HFFc6 (cell line): ENCODE measurements around the gene STAB2. TPM values are rescaled to one million over a fixed set of nuclear protein-coding genes. Genes with fewer than 3 reads are reported as not detected.

Source experiments
- DNase-seq: peaks from one replicate; pipeline ENCODE4 v3.0.0-alpha.2; 2018
- H3K27ac Mint-ChIP-seq: 2 replicates; pipeline ENCODE4 v1.8.0; 2020; ENCODE audit warnings: mild to moderate bottlenecking, mixed read lengths
- H3K27me3 Mint-ChIP-seq: 2 replicates; pipeline ENCODE4 v1.8.0; 2021; ENCODE audit warnings: mild to moderate bottlenecking, moderate library complexity, mixed read lengths; ENCODE audit not compliant: insufficient read depth
- H3K36me3 Mint-ChIP-seq: 2 replicates; pipeline ENCODE4 v1.8.0; 2021; ENCODE audit warnings: low read depth, mixed read lengths
- H3K4me1 Mint-ChIP-seq: 2 replicates; pipeline ENCODE4 v1.8.0; 2020; ENCODE audit warnings: low read depth, mixed read lengths
- H3K4me3 Mint-ChIP-seq: 2 replicates; pipeline ENCODE4 v1.8.0; 2020; ENCODE audit warnings: mild to moderate bottlenecking, moderate library complexity, mixed read lengths
- H3K9me3 Mint-ChIP-seq: 2 replicates; pipeline ENCODE4 v1.8.0; 2020; ENCODE audit warnings: mild to moderate bottlenecking, mixed read lengths
- total RNA-seq, 6 experiments: library from RNA; stranded (reverse); fragmentation: NEBNext Ultra II Directional; extraction: Animal tissue kit (Norgen Biotek cat#: 25700); gene quantifications; 2 replicates in 1 of 6; 3 replicates in 5 of 6; pipeline ENCODE4 v1.2.3, GENCODE V29; 2021
- TF ChIP-seq, protein P1 (sequence below): fragments of 200-600 bp; sonication (generic); IDR thresholded peaks from 2 replicates; pipeline ENCODE4 v1.5.0; 2021; ENCODE audit warnings: antibody characterized with exemption, mild to moderate bottlenecking

STAB2 gene
- total RNA-seq, 6 experiments from 2014 or later: not detected

DNA sequence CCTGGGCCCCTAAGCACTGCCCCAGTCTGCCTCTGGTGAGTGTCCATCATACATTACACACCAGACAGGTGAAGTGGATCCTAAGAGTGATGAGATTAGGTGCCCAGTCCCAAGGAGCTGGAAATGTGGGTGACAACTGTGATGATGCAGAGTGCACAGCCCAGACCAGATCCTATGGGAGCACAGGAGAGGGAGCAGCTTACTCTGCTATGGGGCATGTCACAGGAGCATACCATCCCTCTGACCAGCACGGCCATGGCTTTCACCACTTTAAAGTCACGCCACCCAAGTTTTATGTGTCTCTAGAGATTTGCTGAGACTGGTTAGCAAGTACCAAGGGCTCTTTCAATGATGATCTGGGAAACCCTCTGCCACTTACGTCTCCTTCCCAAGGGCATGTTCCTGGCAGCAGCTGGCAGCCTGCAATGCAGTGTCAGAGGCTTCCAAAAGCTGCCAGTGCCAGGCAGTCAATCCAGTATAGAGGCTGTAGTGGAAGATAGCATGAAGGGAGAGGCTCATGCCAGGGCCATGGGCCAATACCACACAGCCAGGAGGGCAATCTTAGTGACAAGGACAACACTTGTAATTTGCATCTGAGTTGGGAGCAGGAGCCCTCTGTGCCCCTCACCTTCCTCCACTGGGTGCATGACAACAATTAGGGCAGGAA lies 40.2 kb downstream of the STAB2 start:
- Mint-ChIP-seq H3K4me3 (no peak overlapping the region), H3K27me3 (peaks cover 3% of the 10 kb centered on the region), H3K9me3 (no peaks in the 10 kb centered on the region), H3K36me3 (no peaks in the 10 kb centered on the region), H3K27ac (no peak overlapping the region), H3K4me1 (peaks cover 18% of the 10 kb centered on the region)
- no peak for DNase-seq
- TF ChIP-seq, protein P1, sequence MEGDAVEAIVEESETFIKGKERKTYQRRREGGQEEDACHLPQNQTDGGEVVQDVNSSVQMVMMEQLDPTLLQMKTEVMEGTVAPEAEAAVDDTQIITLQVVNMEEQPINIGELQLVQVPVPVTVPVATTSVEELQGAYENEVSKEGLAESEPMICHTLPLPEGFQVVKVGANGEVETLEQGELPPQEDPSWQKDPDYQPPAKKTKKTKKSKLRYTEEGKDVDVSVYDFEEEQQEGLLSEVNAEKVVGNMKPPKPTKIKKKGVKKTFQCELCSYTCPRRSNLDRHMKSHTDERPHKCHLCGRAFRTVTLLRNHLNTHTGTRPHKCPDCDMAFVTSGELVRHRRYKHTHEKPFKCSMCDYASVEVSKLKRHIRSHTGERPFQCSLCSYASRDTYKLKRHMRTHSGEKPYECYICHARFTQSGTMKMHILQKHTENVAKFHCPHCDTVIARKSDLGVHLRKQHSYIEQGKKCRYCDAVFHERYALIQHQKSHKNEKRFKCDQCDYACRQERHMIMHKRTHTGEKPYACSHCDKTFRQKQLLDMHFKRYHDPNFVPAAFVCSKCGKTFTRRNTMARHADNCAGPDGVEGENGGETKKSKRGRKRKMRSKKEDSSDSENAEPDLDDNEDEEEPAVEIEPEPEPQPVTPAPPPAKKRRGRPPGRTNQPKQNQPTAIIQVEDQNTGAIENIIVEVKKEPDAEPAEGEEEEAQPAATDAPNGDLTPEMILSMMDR: no peak

GRCh38 chr12:103632554-103633216 lies 45.6 kb downstream of the STAB2 start:
- H3K9me3 Mint-ChIP-seq: no peaks in the 10 kb centered on the region
- H3K4me3 Mint-ChIP-seq: no peak overlapping the region
- no peaks in the 10 kb centered on the region for H3K36me3 Mint-ChIP-seq
- peaks cover 12% of the 10 kb centered on the region for H3K27me3 Mint-ChIP-seq
- no peaks in the 10 kb centered on the region for H3K4me1 Mint-ChIP-seq
- peak; percentile 41 for DNase-seq
- H3K27ac Mint-ChIP-seq: no peak overlapping the region
- TF ChIP-seq, protein P1: peak; percentile 95

DNA sequence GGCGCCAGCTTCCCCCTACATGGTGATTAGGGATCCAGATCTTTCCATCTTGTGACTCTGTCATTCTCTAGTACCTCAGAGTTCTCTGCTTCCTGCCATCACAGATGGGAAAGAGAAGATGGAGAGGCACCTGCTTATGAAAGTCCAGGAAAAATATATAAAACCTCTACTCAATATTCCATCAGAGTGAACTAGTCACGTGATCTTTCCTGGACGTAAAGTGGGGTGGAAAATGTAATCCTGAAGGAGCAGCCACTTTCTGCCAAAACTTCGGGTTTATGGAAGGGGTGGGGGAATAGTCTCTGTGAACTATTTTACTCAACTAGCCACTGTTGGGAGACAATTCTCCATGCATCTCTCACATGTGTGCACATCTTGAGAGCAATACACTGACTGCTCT lies 47.7 kb downstream of the STAB2 start:
- Mint-ChIP-seq H3K27me3 (peaks cover 15% of the 10 kb centered on the region), H3K4me3 (no peak overlapping the region), H3K27ac (no peak overlapping the region), H3K9me3 (no peaks in the 10 kb centered on the region), H3K36me3 (no peaks in the 10 kb centered on the region), H3K4me1 (no peaks in the 10 kb centered on the region)
- TF ChIP-seq, protein P1: no peak
- no peak for DNase-seq

- Mint-ChIP-seq H3K9me3 (no peaks in the 10 kb centered on the region), H3K36me3 (no peaks in the 10 kb centered on the region), H3K27ac (no peak overlapping the region), H3K4me1 (no peaks in the 10 kb centered on the region), H3K4me3 (no peak overlapping the region), H3K27me3 (peaks cover 15% of the 10 kb centered on the region)
- DNase-seq: no peak
- TF ChIP-seq, protein P1: no peak
These were observed 48.3 kb downstream of the STAB2 start for GRCh38 chr12:103635419-103635818.

GRCh38 chr12:103637021-103637420 lies 49.9 kb downstream of the STAB2 start:
- peaks cover 15% of the 10 kb centered on the region for H3K27me3 Mint-ChIP-seq
- no peak for DNase-seq
- H3K36me3 Mint-ChIP-seq: no peaks in the 10 kb centered on the region
- H3K4me1 Mint-ChIP-seq: no peaks in the 10 kb centered on the region
- TF ChIP-seq, protein P1: no peak
- no peak overlapping the region for H3K4me3 Mint-ChIP-seq
- H3K9me3 Mint-ChIP-seq: no peaks in the 10 kb centered on the region
- no peak overlapping the region for H3K27ac Mint-ChIP-seq
